NAMALWA (cell line): Measurements from ENCODE around the gene TFAP2B.

ENCODE experiments used
- DNase-seq: peaks from one replicate; pipeline ENCODE4 v3.0.0-alpha.2; 2015; ENCODE audit warnings: low spot score

Gene TFAP2B

GRCh38 chr6:50818673-50819072 is at the start of gene TFAP2B:
Gene TFAP2B (plus strand): TSS chr6:50818871. CDS start chr6:50818892, 21 bp downstream.
- no peak for DNase-seq

- no peak for DNase-seq
These were observed 40.0 kb upstream of the TFAP2B start for GRCh38 chr6:50778696-50779095.

- DNase-seq: no peak
These were observed 38.3 kb upstream of the TFAP2B start for GRCh38 chr6:50780382-50780781.

GRCh38 chr6:50785921-50786320 is 32.8 kb upstream of the TFAP2B start:
- no peak for DNase-seq

GRCh38 chr6:50791900-50792508 is 26.7 kb upstream of the TFAP2B start:
- DNase-seq: peak; percentile 65

- DNase-seq: no peak
These were observed 25.9 kb upstream of the TFAP2B start for GRCh38 chr6:50792771-50793170.

- no peak for DNase-seq
These were observed 23.1 kb upstream of the TFAP2B start for GRCh38 chr6:50795574-50795973.

GRCh38 chr6:50804283-50804682 is 14.4 kb upstream of the TFAP2B start:
- DNase-seq: no peak

- DNase-seq: no peak
These were observed 11.6 kb upstream of the TFAP2B start for GRCh38 chr6:50807035-50807434.

GRCh38 chr6:50815436-50816114 is 3.1 kb upstream of the TFAP2B start:
- DNase-seq: peak; percentile 21

- DNase-seq: peak; percentile 81
These were observed 2.5 kb upstream of the TFAP2B start for GRCh38 chr6:50816115-50816675.

GRCh38 chr6:50816947-50817645 is 1.6 kb upstream of the TFAP2B start:
- DNase-seq: no peak

GRCh38 chr6:50817646-50817950 is 1.1 kb upstream of the TFAP2B start:
- DNase-seq: no peak

GRCh38 chr6:50818020-50818419 is 651 bp upstream of the TFAP2B start:
- no peak for DNase-seq

- no peak for DNase-seq
These were observed 814 bp downstream of the TFAP2B start for GRCh38 chr6:50819466-50819903.

- DNase-seq: no peak
These were observed 1.5 kb downstream of the TFAP2B start for GRCh38 chr6:50819904-50820868.

GRCh38 chr6:50820869-50821264 is 2.2 kb downstream of the TFAP2B start:
- no peak for DNase-seq

- DNase-seq: no peak
These were observed 2.9 kb downstream of the TFAP2B start for GRCh38 chr6:50821441-50822077.

GRCh38 chr6:50822078-50822476 is 3.4 kb downstream of the TFAP2B start:
- no peak for DNase-seq

GRCh38 chr6:50823094-50823920 is 4.6 kb downstream of the TFAP2B start:
- no peak for DNase-seq

GRCh38 chr6:50824552-50824951 is 5.9 kb downstream of the TFAP2B start:
- DNase-seq: no peak
